Body of pancreas (tissue), 4 donors: ENCODE results near the gene SSTR3.

Experiments
- CTCF ChIP-seq, 7 experiments: fragments of 450-650 bp in 4 of 7; fragments of 200-600 bp in 3 of 7; sonication (generic) in 3 of 7; IDR thresholded peaks; one replicate each; pipeline ENCODE4 v1.5.1; 2016 to 2019; ENCODE audit warnings: antibody characterized with exemption in 7 of 7
- POLR2A ChIP-seq, 3 donors: fragments of 450-650 bp; IDR thresholded peaks; one replicate each; pipeline ENCODE4 v1.6.1; 2016; ENCODE audit warnings: antibody characterized with exemption in 3 of 3, mild to moderate bottlenecking in 2 of 3

- TF ChIP-seq CTCF (IDR thresholded peaks at IDR 0.05) (no peak), POLR2A (IDR thresholded peaks at IDR 0.05) (no peak)
These were observed 18.6 kb upstream of the SSTR3 start for GRCh38 chr22:37230673-37231405.
